Ascending aorta (tissue), 2 donors: Measurements from ENCODE around the gene GPS1. TPM values are rescaled to one million over a fixed set of nuclear protein-coding genes. Genes with fewer than 3 reads are reported as not detected.

Experiments
- DNase-seq, 2 donors: peaks; one replicate each; pipeline ENCODE4 v3.0.0-alpha.2; 2019; ENCODE audit warnings: low spot score in 2 of 2
- H3K27ac ChIP-seq, 2 donors: fragments of 200-600 bp; sonication (generic); one replicate each; pipeline ENCODE4 v1.5.1; 2016 to 2017; ENCODE audit warnings: mild to moderate bottlenecking in 1 of 2
- H3K27me3 ChIP-seq: fragments of 200-600 bp; sonication (generic); one replicate; pipeline ENCODE4 v1.5.1; 2017
- H3K36me3 ChIP-seq, 2 donors: fragments of 200-600 bp; sonication (generic); one replicate each; pipeline ENCODE4 v1.5.1; 2016
- H3K4me1 ChIP-seq, 2 donors: fragments of 200-600 bp; sonication (generic); one replicate each; pipeline ENCODE4 v1.5.1; 2016 to 2017; ENCODE audit warnings: mild to moderate bottlenecking in 1 of 2
- H3K4me3 ChIP-seq, 2 donors: fragments of 200-600 bp; sonication (generic); one replicate each; pipeline ENCODE4 v1.5.1; 2016 to 2017; ENCODE audit warnings: mild to moderate bottlenecking in 1 of 2
- H3K9me3 ChIP-seq, 2 donors: fragments of 200-600 bp; sonication (generic); one replicate each; pipeline ENCODE4 v1.5.1; 2016
- intact Hi-C: fragments of 100-400 bp; cut with DNase I; formaldehyde crosslinking; loops from one replicate; pipeline ENCODE4 v1.15.1; 2023
- total RNA-seq: library from RNA; depleted of rRNA; stranded (reverse); fragments of >200 nt; gene quantifications from one replicate; pipeline ENCODE4 v1.1.0, GENCODE V29; 2016
- TF ChIP-seq, protein P1 (sequence below), 3 experiments: fragments of 200-600 bp in 2 of 3; fragments of 450-650 bp in 1 of 3; sonication (generic) in 2 of 3; IDR thresholded peaks; one replicate each; pipeline ENCODE4 v1.5.1; 2016 to 2019; ENCODE audit warnings: antibody characterized with exemption in 3 of 3, mild to moderate bottlenecking in 1 of 3, moderate library complexity in 1 of 3

Gene GPS1
- total RNA-seq, 1 donor from 2014 or later, result 42.1 TPM

GRCh38 chr17:82013341-82013740 is 38.4 kb upstream of the GPS1 start:
- DNase-seq, result no peak
- H3K4me1 ChIP-seq, result peaks cover 7 to 15% of the 10 kb centered on the region in 2 donors
- H3K27me3 ChIP-seq, result no peaks in the 10 kb centered on the region
- intact Hi-C loops, result no loop called here
- TF ChIP-seq, protein P1, sequence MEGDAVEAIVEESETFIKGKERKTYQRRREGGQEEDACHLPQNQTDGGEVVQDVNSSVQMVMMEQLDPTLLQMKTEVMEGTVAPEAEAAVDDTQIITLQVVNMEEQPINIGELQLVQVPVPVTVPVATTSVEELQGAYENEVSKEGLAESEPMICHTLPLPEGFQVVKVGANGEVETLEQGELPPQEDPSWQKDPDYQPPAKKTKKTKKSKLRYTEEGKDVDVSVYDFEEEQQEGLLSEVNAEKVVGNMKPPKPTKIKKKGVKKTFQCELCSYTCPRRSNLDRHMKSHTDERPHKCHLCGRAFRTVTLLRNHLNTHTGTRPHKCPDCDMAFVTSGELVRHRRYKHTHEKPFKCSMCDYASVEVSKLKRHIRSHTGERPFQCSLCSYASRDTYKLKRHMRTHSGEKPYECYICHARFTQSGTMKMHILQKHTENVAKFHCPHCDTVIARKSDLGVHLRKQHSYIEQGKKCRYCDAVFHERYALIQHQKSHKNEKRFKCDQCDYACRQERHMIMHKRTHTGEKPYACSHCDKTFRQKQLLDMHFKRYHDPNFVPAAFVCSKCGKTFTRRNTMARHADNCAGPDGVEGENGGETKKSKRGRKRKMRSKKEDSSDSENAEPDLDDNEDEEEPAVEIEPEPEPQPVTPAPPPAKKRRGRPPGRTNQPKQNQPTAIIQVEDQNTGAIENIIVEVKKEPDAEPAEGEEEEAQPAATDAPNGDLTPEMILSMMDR (IDR thresholded peaks at IDR 0.05), result no peak
- H3K9me3 ChIP-seq, result no peaks in the 10 kb centered on the region
- peak overlapping the region; percentile 81 to 83 for H3K27ac ChIP-seq
- H3K4me3 ChIP-seq, result peak overlapping the region; percentile 16 to 28
- peaks cover 0 to 8% of the 10 kb centered on the region in 2 donors for H3K36me3 ChIP-seq

DNA sequence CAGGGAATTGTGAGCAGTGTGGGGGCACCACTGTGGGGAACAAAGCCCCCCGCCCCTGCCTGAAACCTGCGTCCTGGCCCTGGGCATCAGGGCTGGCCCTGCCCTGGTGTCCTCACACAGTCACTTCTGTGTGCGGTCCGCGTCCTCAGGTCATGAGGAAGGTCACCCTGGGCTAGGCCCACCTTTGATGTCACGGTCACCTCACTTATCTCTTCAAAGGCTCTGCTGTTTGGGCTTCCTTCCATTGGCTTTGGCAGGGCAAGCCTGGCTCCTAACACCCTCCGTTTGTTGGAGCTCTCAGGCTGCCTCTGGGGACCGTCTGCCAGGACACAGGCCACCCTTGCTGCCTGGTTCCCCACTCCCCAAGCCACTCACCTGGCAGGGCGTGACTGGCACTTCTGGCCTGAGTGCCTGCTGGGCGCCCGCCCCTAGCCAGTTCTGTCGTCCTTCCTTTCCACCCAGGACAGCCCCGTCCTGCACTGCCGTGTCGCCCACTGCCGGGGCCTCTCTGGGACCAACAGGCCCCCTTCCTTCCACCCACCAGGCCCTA is 37.9 kb upstream of the GPS1 start:
- Histone ChIP-seq H3K9me3 (no peaks in the 10 kb centered on the region), H3K4me1 (peaks cover 7 to 15% of the 10 kb centered on the region in 2 donors), H3K27me3 (no peaks in the 10 kb centered on the region), H3K4me3 (peak overlapping the region in 1 of 2 donors; percentile 28), H3K27ac (peak overlapping the region; percentile 81 to 83), H3K36me3 (peaks cover 0 to 13% of the 10 kb centered on the region in 2 donors)
- TF ChIP-seq, protein P1 (IDR thresholded peaks at IDR 0.05), result no peak
- DNase-seq, result no peak
- intact Hi-C loops, result no loop called here

- Histone ChIP-seq H3K4me3 (no peak overlapping the region), H3K36me3 (peaks cover 0 to 14% of the 10 kb centered on the region in 2 donors), H3K27ac (no peak overlapping the region), H3K4me1 (peaks cover 7 to 15% of the 10 kb centered on the region in 2 donors), H3K9me3 (no peaks in the 10 kb centered on the region), H3K27me3 (no peaks in the 10 kb centered on the region)
- no peak for DNase-seq
- TF ChIP-seq, protein P1 (IDR thresholded peaks at IDR 0.05), result no peak
- intact Hi-C loops, result no loop called here
Observed at GRCh38 chr17:82014432-82014831, 37.3 kb upstream of the GPS1 start.

- peaks cover 0 to 14% of the 10 kb centered on the region in 2 donors for H3K36me3 ChIP-seq
- no peak for DNase-seq
- intact Hi-C loops, result no loop called here
- no peaks in the 10 kb centered on the region for H3K27me3 ChIP-seq
- H3K4me1 ChIP-seq, result peaks cover 7 to 15% of the 10 kb centered on the region in 2 donors
- no peak overlapping the region for H3K27ac ChIP-seq
- H3K9me3 ChIP-seq, result no peaks in the 10 kb centered on the region
- TF ChIP-seq, protein P1 (IDR thresholded peaks at IDR 0.05), result no peak
- no peak overlapping the region for H3K4me3 ChIP-seq
Observed at GRCh38 chr17:82014971-82015310, 36.8 kb upstream of the GPS1 start.

DNA sequence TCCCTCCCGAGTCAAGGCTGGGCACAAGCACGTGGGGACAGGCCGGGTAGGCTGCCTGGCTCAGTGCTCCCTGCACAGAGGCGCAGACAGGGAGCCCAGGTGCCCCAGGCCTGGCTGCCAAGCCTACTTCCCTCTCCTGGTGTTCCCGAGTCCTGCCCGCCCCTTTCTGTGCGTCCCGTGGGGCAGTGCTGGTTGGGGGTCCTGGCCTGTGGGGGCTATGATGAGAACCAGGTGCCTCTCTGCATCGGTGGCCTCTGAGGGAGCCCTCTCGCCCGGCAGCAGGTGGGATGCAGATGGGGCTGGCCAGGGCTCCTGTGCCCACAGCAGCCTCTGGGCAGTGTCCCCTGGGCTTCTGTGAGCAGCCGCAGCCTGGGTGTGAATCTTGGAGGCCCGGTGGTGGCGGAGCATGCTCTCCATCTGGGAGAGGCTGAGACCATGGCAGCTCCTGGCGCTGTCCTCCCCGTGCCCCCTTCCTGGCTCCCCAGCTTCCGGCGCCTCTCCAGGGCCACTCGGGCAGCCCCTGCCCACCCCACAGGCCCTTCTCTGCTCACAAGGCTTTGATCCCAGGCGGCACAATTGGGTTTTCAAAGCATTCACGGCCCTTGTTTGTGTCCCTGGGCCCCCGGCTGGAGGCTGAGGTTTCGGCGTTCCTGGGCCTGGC is 36.3 kb upstream of the GPS1 start:
- TF ChIP-seq, protein P1 (IDR thresholded peaks at IDR 0.05), result no peak
- intact Hi-C loops, result no loop called here
- H3K4me3 ChIP-seq, result no peak overlapping the region

More for the DNA sequence above, 36.3 kb upstream of the GPS1 start:
- H3K36me3 ChIP-seq, result peaks cover 0 to 14% of the 10 kb centered on the region in 2 donors
- H3K27ac ChIP-seq, result no peak overlapping the region
- H3K9me3 ChIP-seq, result no peaks in the 10 kb centered on the region
- peaks cover 7 to 15% of the 10 kb centered on the region in 2 donors for H3K4me1 ChIP-seq
- H3K27me3 ChIP-seq, result no peaks in the 10 kb centered on the region
- DNase-seq, result no peak
